Stomach (tissue), 9 donors: ENCODE data around the gene PKNOX2. TPM values are rescaled to one million over a fixed set of nuclear protein-coding genes. Genes with fewer than 3 reads are reported as not detected.

ENCODE experiments used
- DNase-seq, 2 donors: peaks; one replicate each; pipeline versions ENCODE4 v3.0.0 to v3.0.0-alpha.2; 2013 to 2019
- H3K27ac ChIP-seq, 5 donors: fragments of 200-600 bp in 4 of 5; sonication (generic) in 4 of 5; one replicate each; pipeline ENCODE4 v1.5.1; 2013 to 2019; ENCODE audit warnings: mild to moderate bottlenecking in 1 of 5, moderate library complexity in 1 of 5
- H3K27me3 ChIP-seq, 3 donors: fragments of 200-600 bp; sonication (generic); one replicate each; pipeline ENCODE4 v1.5.1; 2017 to 2019; ENCODE audit warnings: mixed run types in 1 of 3
- H3K36me3 ChIP-seq, 4 donors: fragments of 200-600 bp; sonication (generic); 1 replicate in 3 of 4; 2 replicates in 1 of 4; pipeline ENCODE4 v1.5.1; 2016 to 2019
- H3K4me1 ChIP-seq, 4 donors: fragments of 200-600 bp; sonication (generic); one replicate each; pipeline ENCODE4 v1.5.1; 2016 to 2019
- H3K4me3 ChIP-seq, 4 donors: fragments of 200-600 bp; sonication (generic) in 3 of 4; one replicate each; pipeline ENCODE4 v1.5.1; 2016 to 2019; ENCODE audit warnings: mild to moderate bottlenecking in 1 of 4
- H3K9me3 ChIP-seq, 4 donors: fragments of 200-600 bp; sonication (generic); one replicate each; pipeline ENCODE4 v1.5.1; 2016 to 2019
- EP300 ChIP-seq: sonication (generic); formaldehyde crosslinking; IDR thresholded peaks from one replicate; pipeline ENCODE4 v1.6.1; 2017; ENCODE audit warnings: antibody characterized with exemption
- POLR2A ChIP-seq, 4 donors: fragments of 450-650 bp; IDR thresholded peaks; one replicate each; pipeline ENCODE4 v1.6.1; 2016; ENCODE audit warnings: antibody characterized with exemption in 4 of 4, control low read depth in 2 of 4, mild to moderate bottlenecking in 1 of 4, moderate library complexity in 1 of 4
- POLR2AphosphoS5 ChIP-seq, 3 donors: sonication (generic); formaldehyde crosslinking; IDR thresholded peaks; one replicate each; pipeline ENCODE4 v1.6.1; 2016; ENCODE audit warnings: antibody characterized with exemption in 3 of 3
- WGBS, 5 donors: extraction: QIAGEN DNeasy Blood & Tissue Kit in 3 of 5; methylation state at CpG; one replicate each; pipeline versions ENCODE4 v1.1.5 to v1.1.7; 2013 to 2018; 5-methylcytosine and 5-hydroxymethylcytosine counted together
- intact Hi-C: fragments of 100-400 bp; cut with DNase I; formaldehyde crosslinking; loops from one replicate; pipeline ENCODE4 v1.15.1; 2023; ENCODE audit warnings: low total_unique reads
- polyA plus RNA-seq, 3 donors: library from polyadenylated mRNA; stranded (reverse); fragments of 200-250 nt; gene quantifications; one replicate each; pipeline ENCODE4 v1.2.3, GENCODE V29; 2013
- total RNA-seq, 5 donors: library from RNA; depleted of rRNA; stranded (reverse); fragments of >200 nt; gene quantifications; one replicate each; pipeline versions ENCODE4 v1.1.0 to v1.2.3, GENCODE V29; 2014 to 2016
- TF ChIP-seq, protein P1 (sequence below), 7 experiments: fragments of 450-650 bp in 4 of 7; fragments of 200-600 bp in 3 of 7; sonication (generic) in 3 of 7; IDR thresholded peaks; one replicate each; pipeline ENCODE4 v1.5.1; 2016 to 2019; ENCODE audit warnings: antibody characterized with exemption in 7 of 7, control low read depth in 2 of 7, mild to moderate bottlenecking in 1 of 7
- donor health status: healthy with polysubstance abuse.
- donor health status: Bipolar disorder and iron deficiency.
- donor health status: healthy.

PKNOX2 gene
- total and polyA plus RNA-seq, 8 donors, result 0.83 to 4.9 (median 2.3) TPM; not detected in 1

DNA sequence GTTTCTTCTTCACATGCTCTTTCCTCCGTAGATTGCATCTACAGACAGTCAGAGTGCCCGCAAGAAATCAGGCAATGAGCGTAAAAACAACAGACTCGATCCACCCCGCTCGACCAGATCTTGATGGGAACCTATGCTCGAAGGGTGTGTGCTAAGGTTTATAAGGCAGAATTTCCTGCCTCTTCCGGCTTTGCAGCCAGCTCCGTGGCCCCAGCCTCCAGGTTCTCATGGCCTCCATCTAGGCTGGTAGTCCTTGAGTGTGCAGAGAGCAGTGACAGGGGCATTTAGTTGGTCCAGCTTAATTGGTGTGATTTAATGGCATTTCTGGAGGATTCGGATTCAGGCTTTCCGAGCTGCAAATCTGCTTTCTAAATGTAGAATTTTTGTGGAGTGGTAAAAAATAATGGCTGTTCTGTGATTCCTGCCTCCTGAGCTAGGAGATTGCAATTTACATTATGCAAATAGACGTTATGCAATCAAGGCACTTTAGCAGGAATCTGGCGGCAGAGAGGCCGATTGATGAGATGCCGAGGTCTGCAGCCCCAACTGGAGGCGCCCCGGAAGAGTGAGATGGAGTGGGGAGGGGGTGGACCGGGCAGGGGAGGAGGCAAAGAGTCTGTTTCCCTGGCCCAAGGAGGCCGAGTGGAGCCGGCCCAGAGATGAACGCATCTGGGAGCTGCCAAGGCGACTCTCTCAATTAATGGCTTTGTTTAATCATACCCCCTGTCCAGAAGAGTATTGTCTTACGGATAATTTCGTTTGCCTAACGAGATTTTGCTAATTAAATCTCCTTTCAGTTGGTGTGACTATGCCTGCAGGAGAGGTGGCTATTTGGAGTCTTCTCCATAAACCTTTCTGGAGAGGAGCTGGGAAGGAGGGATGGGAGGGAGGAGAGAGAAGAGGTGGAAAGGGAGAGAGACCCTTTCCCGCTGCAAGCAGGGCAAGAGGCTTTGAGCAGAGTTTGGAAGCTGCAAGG is 75.3 kb downstream of the PKNOX2 start:
- no peak overlapping the region for H3K27ac ChIP-seq
- H3K4me3 ChIP-seq, result no peak overlapping the region
- TF ChIP-seq POLR2AphosphoS5 (IDR thresholded peaks at IDR 0.05) (no peak), EP300 (no peak), POLR2A (IDR thresholded peaks at IDR 0.05) (no peak)
- TF ChIP-seq, protein P1, sequence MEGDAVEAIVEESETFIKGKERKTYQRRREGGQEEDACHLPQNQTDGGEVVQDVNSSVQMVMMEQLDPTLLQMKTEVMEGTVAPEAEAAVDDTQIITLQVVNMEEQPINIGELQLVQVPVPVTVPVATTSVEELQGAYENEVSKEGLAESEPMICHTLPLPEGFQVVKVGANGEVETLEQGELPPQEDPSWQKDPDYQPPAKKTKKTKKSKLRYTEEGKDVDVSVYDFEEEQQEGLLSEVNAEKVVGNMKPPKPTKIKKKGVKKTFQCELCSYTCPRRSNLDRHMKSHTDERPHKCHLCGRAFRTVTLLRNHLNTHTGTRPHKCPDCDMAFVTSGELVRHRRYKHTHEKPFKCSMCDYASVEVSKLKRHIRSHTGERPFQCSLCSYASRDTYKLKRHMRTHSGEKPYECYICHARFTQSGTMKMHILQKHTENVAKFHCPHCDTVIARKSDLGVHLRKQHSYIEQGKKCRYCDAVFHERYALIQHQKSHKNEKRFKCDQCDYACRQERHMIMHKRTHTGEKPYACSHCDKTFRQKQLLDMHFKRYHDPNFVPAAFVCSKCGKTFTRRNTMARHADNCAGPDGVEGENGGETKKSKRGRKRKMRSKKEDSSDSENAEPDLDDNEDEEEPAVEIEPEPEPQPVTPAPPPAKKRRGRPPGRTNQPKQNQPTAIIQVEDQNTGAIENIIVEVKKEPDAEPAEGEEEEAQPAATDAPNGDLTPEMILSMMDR (IDR thresholded peaks at IDR 0.05), result no peak
- no peak for DNase-seq
- no peaks in the 10 kb centered on the region for H3K9me3 ChIP-seq
- H3K4me1 ChIP-seq, result no peaks in the 10 kb centered on the region
- intact Hi-C loops, result no loop called here
- no peaks in the 10 kb centered on the region for H3K36me3 ChIP-seq
- WGBS, 5 donors, result 68 to 79% (median 76%) methylated on average over 26 of the region's 26 CpGs
- H3K27me3 ChIP-seq, result no peaks in the 10 kb centered on the region

DNA sequence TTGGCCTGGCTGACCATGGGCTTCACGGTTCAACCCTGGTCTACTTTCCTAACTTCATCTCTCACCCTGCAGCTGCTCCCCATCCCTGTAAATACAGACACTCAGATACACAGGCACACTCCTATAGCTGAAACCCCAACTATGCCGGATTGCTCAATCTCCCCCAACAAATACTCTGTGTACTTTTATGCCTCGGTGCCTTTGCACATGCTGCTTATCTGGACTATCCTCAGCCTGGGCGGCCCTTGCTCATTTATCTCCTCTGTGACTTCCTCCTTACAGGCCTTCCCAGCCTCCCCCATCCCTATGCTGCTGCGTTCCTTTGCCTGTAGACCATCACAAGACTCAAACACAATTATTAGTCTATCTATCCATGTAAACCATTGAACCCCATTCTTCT is 76.6 kb downstream of the PKNOX2 start:
- no peak overlapping the region for H3K4me3 ChIP-seq
- DNase-seq, result no peak
- TF ChIP-seq, protein P1 (IDR thresholded peaks at IDR 0.05), result no peak
- TF ChIP-seq POLR2AphosphoS5 (IDR thresholded peaks at IDR 0.05) (no peak), POLR2A (IDR thresholded peaks at IDR 0.05) (no peak), EP300 (no peak)
- no peaks in the 10 kb centered on the region for H3K4me1 ChIP-seq
- no peaks in the 10 kb centered on the region for H3K27me3 ChIP-seq
- H3K27ac ChIP-seq, result no peak overlapping the region
- no peaks in the 10 kb centered on the region for H3K9me3 ChIP-seq
- intact Hi-C loops, result no loop called here
- no peaks in the 10 kb centered on the region for H3K36me3 ChIP-seq
- 83 to 96% (median 88%) methylated on average over 5 of the region's 5 CpGs for WGBS, 5 donors

DNA sequence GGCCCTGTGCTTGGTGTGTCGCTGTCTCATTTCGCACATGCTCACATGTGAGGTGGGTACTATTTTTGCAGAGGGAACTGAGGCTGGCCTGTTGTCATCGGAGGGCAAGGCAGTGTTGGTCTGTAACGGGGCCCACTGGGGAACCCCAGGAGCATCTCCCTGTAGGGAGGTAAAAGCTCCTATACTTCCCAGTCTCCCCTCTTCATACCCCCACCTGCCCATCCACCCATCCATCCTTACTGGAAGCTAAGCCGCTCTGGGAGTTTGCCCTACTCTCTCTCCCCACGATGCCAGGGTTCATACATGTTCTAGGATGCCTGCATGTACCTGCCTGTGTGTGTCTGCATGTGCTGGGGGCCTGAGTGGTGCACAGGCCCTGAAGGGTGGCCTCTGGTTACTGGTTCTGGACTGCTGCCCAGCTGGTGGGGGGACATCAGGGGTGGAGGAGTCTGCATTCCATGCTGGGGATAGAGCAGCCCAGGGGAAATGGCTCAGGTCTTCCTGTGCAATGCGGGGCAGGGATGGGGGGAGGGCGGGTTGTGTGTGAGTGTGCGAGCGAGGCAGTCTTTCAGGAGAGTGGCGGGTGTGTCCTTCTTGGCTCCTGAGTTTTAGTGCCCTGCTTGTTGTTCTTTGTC is 77.7 kb downstream of the PKNOX2 start:
- 81 to 95% (median 89%) methylated on average over 10 to 11 of the region's 11 CpGs for WGBS, 5 donors
- H3K36me3 ChIP-seq, result no peaks in the 10 kb centered on the region
- intact Hi-C loops, result no loop called here
- TF ChIP-seq POLR2A (IDR thresholded peaks at IDR 0.05) (no peak), EP300 (no peak), POLR2AphosphoS5 (IDR thresholded peaks at IDR 0.05) (no peak)
- TF ChIP-seq, protein P1 (IDR thresholded peaks at IDR 0.05), result no peak
- H3K27me3 ChIP-seq, result no peaks in the 10 kb centered on the region
- H3K4me1 ChIP-seq, result no peaks in the 10 kb centered on the region
- no peak overlapping the region for H3K27ac ChIP-seq
- H3K9me3 ChIP-seq, result no peaks in the 10 kb centered on the region
- H3K4me3 ChIP-seq, result no peak overlapping the region
- no peak for DNase-seq

DNA sequence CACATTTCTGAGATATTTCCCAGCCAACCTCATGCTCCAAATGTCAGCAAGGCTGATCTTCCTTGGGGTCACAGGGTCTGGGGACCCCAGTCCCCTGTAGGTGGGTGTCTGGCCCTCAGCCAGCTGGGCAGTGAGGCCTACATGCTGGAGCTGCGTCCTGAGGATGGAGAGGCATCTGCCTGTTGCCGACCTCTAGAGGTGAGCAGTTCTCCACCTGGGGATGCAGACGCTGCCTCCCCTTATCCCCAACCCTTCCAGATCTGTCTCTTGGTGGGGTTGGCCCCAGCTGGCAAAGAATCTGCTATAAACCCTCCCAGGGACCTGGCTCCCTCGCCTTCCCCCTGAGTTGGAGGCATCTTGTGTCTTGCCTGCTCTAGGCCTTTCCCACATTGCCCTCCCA is 79.6 kb downstream of the PKNOX2 start:
- H3K27me3 ChIP-seq, result no peaks in the 10 kb centered on the region
- H3K36me3 ChIP-seq, result no peaks in the 10 kb centered on the region
- TF ChIP-seq EP300 (no peak), POLR2AphosphoS5 (IDR thresholded peaks at IDR 0.05) (no peak), POLR2A (IDR thresholded peaks at IDR 0.05) (no peak)
- TF ChIP-seq, protein P1 (IDR thresholded peaks at IDR 0.05), result no peak
- intact Hi-C loops, result no loop called here
- WGBS, 5 donors, result 76 to 82% (median 80%) methylated on average over 4 of the region's 4 CpGs
- no peak for DNase-seq
- H3K9me3 ChIP-seq, result no peaks in the 10 kb centered on the region
- H3K4me1 ChIP-seq, result no peaks in the 10 kb centered on the region
- H3K4me3 ChIP-seq, result no peak overlapping the region
- no peak overlapping the region for H3K27ac ChIP-seq
